IPS-18a (cell line): ENCODE measurements around the gene SATB2.

Experiments used
- H3K27ac ChIP-seq: one replicate; pipeline ENCODE4 v1.5.1; 2013; ENCODE audit warnings: low read length
- H3K27me3 ChIP-seq: one replicate; pipeline ENCODE4 v1.6.1; 2013; ENCODE audit warnings: mild to moderate bottlenecking, low read length; ENCODE audit not compliant: control insufficient read depth, insufficient read depth
- H3K36me3 ChIP-seq: one replicate; pipeline ENCODE4 v1.6.1; 2013; ENCODE audit warnings: low read depth, low read length; ENCODE audit not compliant: control insufficient read depth
- H3K4me1 ChIP-seq: one replicate; pipeline ENCODE4 v1.6.1; 2013; ENCODE audit warnings: low read depth, low read length; ENCODE audit not compliant: control insufficient read depth
- H3K4me3 ChIP-seq: one replicate; pipeline ENCODE4 v1.5.1; 2013; ENCODE audit warnings: low read length
- H3K9ac ChIP-seq: one replicate; pipeline ENCODE4 v1.6.1; 2013; ENCODE audit warnings: mild to moderate bottlenecking, low read length, moderate library complexity
- H3K9me3 ChIP-seq: one replicate; pipeline ENCODE4 v1.6.1; 2013; ENCODE audit warnings: low read depth, low read length; ENCODE audit not compliant: control insufficient read depth

The SATB2 gene

GRCh38 chr2:199471443-199472057 is 13.8 kb upstream of the SATB2 start:
- H3K9ac ChIP-seq, result no peak overlapping the region
- no peak overlapping the region for H3K27ac ChIP-seq
- H3K4me1 ChIP-seq, result peaks cover 23% of the 10 kb centered on the region
- H3K27me3 ChIP-seq, result peaks cover 64% of the 10 kb centered on the region
- peak overlapping the region; percentile 65 for H3K4me3 ChIP-seq
- no peaks in the 10 kb centered on the region for H3K9me3 ChIP-seq
- H3K36me3 ChIP-seq, result no peaks in the 10 kb centered on the region

- Histone ChIP-seq H3K4me1 (peaks cover 27% of the 10 kb centered on the region), H3K9me3 (no peaks in the 10 kb centered on the region), H3K27ac (no peak overlapping the region), H3K9ac (no peak overlapping the region), H3K4me3 (peak overlapping the region; percentile 65), H3K27me3 (peaks cover 71% of the 10 kb centered on the region), H3K36me3 (no peaks in the 10 kb centered on the region)
Measured at GRCh38 chr2:199470672-199471442, 13.1 kb upstream of the SATB2 start.

- H3K9me3 ChIP-seq, result no peaks in the 10 kb centered on the region
- H3K36me3 ChIP-seq, result no peaks in the 10 kb centered on the region
- H3K4me1 ChIP-seq, result peaks cover 27% of the 10 kb centered on the region
- H3K9ac ChIP-seq, result no peak overlapping the region
- H3K27ac ChIP-seq, result no peak overlapping the region
- peaks cover 77% of the 10 kb centered on the region for H3K27me3 ChIP-seq
- peak overlapping the region; percentile 65 for H3K4me3 ChIP-seq
Measured at GRCh38 chr2:199470361-199470671, 12.6 kb upstream of the SATB2 start.

GRCh38 chr2:199469514-199470360 is 12.0 kb upstream of the SATB2 start:
- H3K4me3 ChIP-seq, result peak overlapping the region; percentile 65
- H3K27me3 ChIP-seq, result peaks cover 82% of the 10 kb centered on the region
- no peaks in the 10 kb centered on the region for H3K9me3 ChIP-seq
- peaks cover 32% of the 10 kb centered on the region for H3K4me1 ChIP-seq
- no peak overlapping the region for H3K9ac ChIP-seq
- no peaks in the 10 kb centered on the region for H3K36me3 ChIP-seq
- no peak overlapping the region for H3K27ac ChIP-seq

GRCh38 chr2:199468561-199469513 is 11.1 kb upstream of the SATB2 start:
- Histone ChIP-seq H3K4me1 (peaks cover 32% of the 10 kb centered on the region), H3K9me3 (no peaks in the 10 kb centered on the region), H3K27me3 (peaks cover 91% of the 10 kb centered on the region), H3K4me3 (peak overlapping the region; percentile 65), H3K9ac (no peak overlapping the region), H3K27ac (no peak overlapping the region), H3K36me3 (no peaks in the 10 kb centered on the region)

GRCh38 chr2:199467066-199467822 is 9.5 kb upstream of the SATB2 start:
- Histone ChIP-seq H3K36me3 (no peaks in the 10 kb centered on the region), H3K4me3 (peak overlapping the region; percentile 59), H3K9ac (peak overlapping the region; percentile 16), H3K9me3 (no peaks in the 10 kb centered on the region), H3K27ac (no peak overlapping the region), H3K4me1 (peaks cover 32% of the 10 kb centered on the region), H3K27me3 (peaks cover 100% of the 10 kb centered on the region)

GRCh38 chr2:199466692-199467065 is 8.9 kb upstream of the SATB2 start:
- Histone ChIP-seq H3K27me3 (peaks cover 100% of the 10 kb centered on the region), H3K9me3 (no peaks in the 10 kb centered on the region), H3K4me3 (peak overlapping the region; percentile 59), H3K27ac (no peak overlapping the region), H3K4me1 (peaks cover 33% of the 10 kb centered on the region), H3K36me3 (no peaks in the 10 kb centered on the region), H3K9ac (no peak overlapping the region)

GRCh38 chr2:199465988-199466691 is 8.4 kb upstream of the SATB2 start:
- Histone ChIP-seq H3K9me3 (no peaks in the 10 kb centered on the region), H3K36me3 (no peaks in the 10 kb centered on the region), H3K27me3 (peaks cover 100% of the 10 kb centered on the region), H3K4me3 (no peak overlapping the region), H3K9ac (no peak overlapping the region), H3K27ac (no peak overlapping the region), H3K4me1 (peaks cover 39% of the 10 kb centered on the region)

- H3K27ac ChIP-seq, result no peak overlapping the region
- peaks cover 100% of the 10 kb centered on the region for H3K27me3 ChIP-seq
- H3K4me3 ChIP-seq, result no peak overlapping the region
- H3K9me3 ChIP-seq, result no peaks in the 10 kb centered on the region
- H3K36me3 ChIP-seq, result no peaks in the 10 kb centered on the region
- H3K4me1 ChIP-seq, result peaks cover 45% of the 10 kb centered on the region
- no peak overlapping the region for H3K9ac ChIP-seq
Measured at GRCh38 chr2:199465390-199465789, 7.7 kb upstream of the SATB2 start.
